Measurements from ENCODE around the gene IRF3.
"Not testable (repeated sequence)": the region's sequence is repeated elsewhere in the genome, so short reads cannot be mapped to it uniquely, and the experiment has no call there.

Gene IRF3

GRCh38 chr19:49645995-49646394, 19.7 kb downstream of the IRF3 start:
- DNase-seq (ENCODE audit: low read depth): no peak

DNA sequence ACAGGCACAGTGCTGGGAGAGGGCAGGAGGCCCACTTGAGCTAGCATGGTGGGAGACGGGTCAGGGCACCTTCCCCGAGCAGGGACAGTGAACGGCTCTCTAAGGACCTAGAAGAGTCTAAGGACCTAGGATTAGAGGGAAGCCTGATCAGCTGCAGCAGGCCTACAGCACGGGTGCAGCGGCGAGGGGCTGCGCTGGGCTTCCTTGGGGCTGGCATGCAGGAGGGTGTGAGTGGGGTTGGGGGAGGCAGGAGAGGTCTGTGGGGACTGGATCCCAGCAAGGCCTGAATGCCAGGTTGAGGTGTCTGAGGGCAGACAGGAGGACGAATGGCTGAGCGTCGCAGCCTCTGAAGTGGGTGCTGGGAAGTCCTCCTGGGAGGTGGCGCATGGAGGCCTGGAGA, 20.1 kb downstream of the IRF3 start:
- DNase-seq (ENCODE audit: low read depth): no peak

DNA sequence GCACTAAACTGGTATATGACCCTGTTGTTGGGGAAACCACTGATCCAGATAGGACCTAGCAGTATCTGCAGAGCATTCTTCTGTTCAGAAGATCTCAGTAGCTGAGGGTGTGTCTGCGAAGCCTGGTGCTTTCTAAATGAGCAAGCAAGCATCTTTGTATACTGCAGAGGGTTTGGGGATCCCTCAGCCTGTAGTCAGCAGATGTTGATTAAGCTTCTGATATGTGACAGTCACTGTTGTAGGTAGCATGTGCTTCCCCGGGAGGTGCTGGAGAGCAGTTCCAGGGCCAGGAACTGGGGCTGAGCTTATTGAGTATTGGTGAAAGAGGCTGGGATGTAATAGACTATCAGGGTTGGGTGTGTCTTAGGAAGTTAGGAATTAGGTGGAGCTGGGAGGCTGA, 22.2 kb downstream of the IRF3 start:
- no peak for DNase-seq (ENCODE audit: low read depth)

GRCh38 chr19:49642492-49643035, 23.1 kb downstream of the IRF3 start:
- DNase-seq (ENCODE audit: low read depth): no peak

- DNase-seq (ENCODE audit: low read depth): peak; percentile 100
These were observed 23.8 kb downstream of the IRF3 start, which contains the start of gene SCAF1 for GRCh38 chr19:49641688-49642491. TSS of gene SCAF1 (plus strand) at chr19:49642209. CDS start at chr19:49645027, 2,818 bp downstream.

GRCh38 chr19:49640113-49640898, 25.4 kb downstream of the IRF3 start, which contains the start of gene RRAS:
TSS of gene RRAS (minus strand) at chr19:49640143. CDS start at chr19:49640098, 45 bp downstream.
- peak; percentile 99 for DNase-seq (ENCODE audit: low read depth)

DNA sequence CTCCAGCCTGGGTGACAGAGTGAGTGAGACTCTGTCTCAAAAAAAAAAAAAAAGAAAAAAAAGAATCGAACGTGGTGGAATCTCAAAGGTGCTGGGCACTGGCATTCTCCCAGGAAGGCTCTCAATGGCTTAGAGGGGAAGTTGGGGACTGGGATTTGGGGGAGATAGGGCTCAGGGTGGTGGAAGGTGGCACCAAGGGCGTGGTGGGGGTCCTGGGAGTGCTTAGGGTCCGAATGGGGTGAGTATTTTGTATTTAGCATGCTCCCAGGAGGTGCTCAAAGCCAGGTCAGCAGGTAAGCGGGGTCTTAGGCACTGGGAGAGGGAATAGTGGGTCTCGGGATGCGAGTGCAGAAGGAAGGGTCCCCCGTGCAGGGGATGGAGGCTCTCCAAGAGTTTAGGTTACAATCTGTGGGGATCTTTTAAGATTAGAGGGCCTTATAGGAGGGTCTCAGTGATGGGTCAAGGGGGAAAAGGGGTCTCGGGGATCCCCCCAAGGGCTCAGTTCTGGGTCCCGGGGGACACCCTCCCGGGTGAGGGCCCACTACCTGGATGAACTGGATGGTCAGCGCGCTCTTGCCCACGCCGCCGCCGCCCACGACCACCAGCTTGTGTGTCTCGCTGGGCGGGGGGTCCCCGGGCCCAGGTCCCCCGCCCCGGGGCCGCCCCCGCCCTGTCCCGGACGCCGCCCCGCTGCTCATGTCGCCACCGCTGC, 26.1 kb downstream of the IRF3 start:
- no peak for DNase-seq (ENCODE audit: low read depth)

DNA sequence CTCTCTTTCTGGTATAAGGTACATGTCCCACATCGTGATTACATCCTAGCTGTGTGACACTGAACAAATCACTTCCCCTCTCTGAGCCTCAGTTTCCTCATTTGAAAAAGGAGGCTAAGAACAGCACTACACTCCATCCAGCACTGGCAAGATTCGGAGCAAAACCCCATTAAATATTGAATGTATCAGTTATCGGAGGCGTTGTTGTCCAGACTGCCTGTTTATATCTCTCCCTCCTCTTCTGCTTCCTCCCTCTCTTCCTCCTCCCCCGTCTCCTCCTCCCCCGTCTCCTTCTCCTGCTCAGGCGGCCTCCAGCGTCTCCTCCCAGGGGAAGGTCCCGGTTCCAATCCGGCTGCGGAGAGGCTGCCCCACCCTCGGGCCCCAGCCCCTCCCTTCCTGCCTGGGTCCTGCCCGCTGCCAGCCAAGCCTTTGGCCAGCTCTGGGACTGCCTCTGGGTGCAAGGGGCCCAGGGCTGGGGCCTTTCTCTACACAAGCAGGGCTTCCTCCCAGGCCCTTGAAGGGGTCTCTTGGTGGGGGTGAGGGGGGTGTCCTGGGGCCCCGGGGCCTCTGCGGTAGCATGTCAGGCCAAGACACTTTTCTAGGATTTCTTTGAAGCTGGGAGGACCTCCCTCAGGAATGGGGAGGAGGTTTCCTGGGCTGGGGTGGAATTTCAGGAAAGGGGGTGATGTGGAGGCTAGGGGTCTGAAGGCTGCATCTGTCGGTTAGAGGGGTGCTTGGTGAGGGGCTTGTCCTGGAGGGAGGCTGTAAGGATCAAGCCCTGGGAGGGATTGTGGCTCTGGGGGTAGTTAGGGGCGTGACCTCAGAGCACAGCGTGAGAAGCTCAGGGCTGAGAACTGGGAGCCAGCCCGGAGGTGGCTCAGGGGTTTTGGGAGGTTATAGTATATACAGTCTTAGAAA, 27.6 kb downstream of the IRF3 start:
- DNase-seq (ENCODE audit: low read depth): no peak

GRCh38 chr19:49636233-49636932, 29.3 kb downstream of the IRF3 start:
- no peak for DNase-seq (ENCODE audit: low read depth)

DNA sequence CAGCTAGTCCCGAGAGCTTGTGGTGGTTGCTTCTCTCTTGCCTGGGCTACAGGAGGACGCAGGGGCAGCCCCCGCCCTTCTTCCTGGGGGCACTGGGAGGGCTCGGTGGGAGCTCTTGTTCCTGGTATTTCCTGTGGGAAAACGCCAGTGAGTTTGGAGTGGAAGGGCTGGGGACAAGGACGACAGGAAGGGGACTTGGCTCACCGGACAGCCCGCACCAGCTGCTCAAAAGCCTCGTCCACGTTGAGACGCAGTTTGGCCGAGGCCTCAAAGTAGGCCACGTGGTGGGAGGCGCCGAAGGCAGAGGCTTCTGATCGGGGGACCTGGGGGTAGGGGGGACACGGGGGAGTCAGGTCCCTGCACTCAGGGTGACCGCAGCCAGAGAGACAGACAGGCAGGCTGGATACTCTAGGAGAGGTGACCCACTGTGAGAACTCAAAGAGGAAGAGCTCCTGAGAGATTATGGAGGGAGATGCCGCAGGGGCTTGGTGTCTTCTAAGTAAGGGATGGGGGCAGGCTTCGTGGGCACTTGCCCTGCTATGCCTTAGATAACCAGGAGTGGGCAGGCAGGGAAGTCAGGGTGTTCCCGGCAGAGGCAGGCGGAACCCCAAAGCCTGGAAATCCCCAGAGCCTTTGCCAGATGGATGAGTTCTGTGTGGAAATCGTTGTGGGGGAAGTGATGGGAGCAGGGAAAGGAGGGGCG, 30.0 kb downstream of the IRF3 start:
- no peak for DNase-seq (ENCODE audit: low read depth)

DNA sequence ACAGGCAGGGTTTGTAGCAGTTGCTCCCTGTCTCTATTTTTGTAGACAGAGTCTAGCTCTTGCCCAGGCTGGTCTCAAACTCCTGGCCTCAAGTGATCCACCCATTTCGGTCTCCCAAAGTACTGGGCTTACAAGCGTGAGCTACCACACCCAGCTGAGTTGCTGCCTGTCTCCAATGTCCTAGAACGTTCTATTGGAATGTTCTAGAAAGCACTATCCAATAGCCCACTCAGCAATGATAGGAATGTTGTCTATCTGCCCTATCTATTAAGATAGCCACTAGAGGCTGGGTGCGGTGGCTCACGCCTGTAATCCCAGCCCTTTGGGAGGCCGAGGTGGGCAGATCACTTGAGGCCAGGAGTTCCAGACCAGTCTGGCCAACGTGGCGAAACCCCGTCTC, 32.4 kb downstream of the IRF3 start:
- DNase-seq (ENCODE audit: low read depth): not testable (repeated sequence)

DNA sequence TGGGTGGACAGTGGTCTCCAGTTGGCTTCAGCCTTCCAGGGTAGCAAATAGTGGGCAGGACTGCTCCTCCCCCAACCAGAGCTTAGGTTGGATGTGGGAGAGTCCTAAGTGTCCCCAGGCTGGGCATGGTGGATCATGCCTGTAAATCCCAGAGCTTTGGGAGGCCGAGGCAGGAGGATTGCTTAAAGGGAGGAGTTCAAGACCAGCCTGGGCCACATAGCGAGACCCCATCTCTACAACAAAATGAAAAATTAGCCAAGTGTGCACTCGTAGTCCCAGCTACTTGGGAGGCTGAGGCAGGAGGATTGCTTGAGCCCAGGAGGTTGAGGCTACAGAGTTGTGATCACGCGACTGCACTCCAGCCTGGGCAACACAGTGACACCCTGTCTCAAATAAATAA, 33.1 kb downstream of the IRF3 start:
- no peak for DNase-seq (ENCODE audit: low read depth)

DNA sequence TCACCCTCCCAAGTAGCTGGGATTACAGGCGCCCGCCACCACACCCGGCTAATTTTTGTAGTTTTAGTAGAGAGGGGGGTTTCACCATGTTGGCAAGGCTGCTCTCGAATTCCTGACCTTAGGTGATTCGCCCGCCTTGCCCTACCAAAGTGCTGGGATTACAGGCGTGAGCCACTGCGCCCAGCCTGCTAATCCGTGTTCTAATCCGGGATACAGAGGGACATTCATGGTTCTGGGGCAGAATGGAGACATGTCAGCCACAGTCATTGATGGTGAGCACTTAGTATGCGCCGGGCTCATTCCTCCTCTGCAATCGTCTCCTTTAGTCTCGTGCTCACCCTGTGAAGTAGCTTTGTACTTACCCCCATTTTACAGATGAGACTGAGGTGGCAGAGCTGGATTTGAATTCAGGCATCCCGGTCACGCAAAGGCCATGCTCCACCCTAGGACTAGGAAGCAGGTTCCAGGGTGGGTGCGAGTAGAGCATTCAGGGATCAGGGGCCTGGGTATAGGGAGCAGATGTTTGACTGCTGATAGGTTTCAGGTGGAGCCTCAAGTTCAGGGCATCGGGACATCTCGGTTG, 34.0 kb downstream of the IRF3 start:
- DNase-seq (ENCODE audit: low read depth): no peak

- DNase-seq (ENCODE audit: low read depth): no peak
These were observed 34.6 kb downstream of the IRF3 start for GRCh38 chr19:49631014-49631588.

DNA sequence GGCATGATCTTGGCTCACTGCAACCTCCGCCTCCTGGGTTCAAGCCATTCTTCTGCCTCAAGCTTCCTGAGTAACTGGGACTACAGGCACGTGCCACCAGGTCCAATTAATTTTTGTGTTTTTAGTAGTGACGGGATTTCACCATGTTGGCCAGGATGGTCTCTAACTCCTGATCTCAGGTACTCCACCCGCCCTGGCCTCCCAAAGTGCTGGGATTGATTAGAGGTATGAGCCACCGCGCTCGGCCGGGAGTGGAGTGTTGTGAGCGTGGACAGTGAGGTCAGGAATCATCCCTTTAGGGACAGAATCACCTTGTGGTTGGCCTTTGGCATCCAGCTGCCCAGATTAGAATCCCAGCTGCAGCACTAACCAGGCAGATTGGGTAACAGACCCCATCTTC, 36.0 kb downstream of the IRF3 start:
- no peak for DNase-seq (ENCODE audit: low read depth)

GRCh38 chr19:49626226-49626625, 39.4 kb downstream of the IRF3 start:
- no peak for DNase-seq (ENCODE audit: low read depth)

- no peak for DNase-seq (ENCODE audit: low read depth)
These were observed 40.4 kb downstream of the IRF3 start for GRCh38 chr19:49624967-49625910.

- not testable (repeated sequence) for DNase-seq (ENCODE audit: low read depth)
These were observed 47.8 kb downstream of the IRF3 start for GRCh38 chr19:49617860-49618259.

All from stimulated activated CD8-positive, alpha-beta memory T cell treated with anti-CD3 and anti-CD28 coated beads, Interleukin-12 subunit alpha, Interleukin-12 subunit beta, amount 100 ng/mL, for 4 hours (primary cell).